GM21723 (cell line): ENCODE measurements around the gene EGR1.
A peak's percentile ranks its signal among the peaks of the same experiment; 100 is the strongest.

ENCODE experiments used
- ATAC-seq: cut with Tn5 transposase; IDR thresholded peaks from one replicate; pipeline ENCODE4 v1.9.1; 2021; ENCODE audit warnings: mild to moderate bottlenecking, moderate library complexity; ENCODE audit not compliant: unreplicated experiment

EGR1 gene

GRCh38 chr5:138465261-138466124 lies at the start of gene EGR1:
TSS of gene EGR1 (plus strand) at chr5:138465479. CDS start at chr5:138465762, 283 bp downstream.
- peak; percentile 62 for ATAC-seq

DNA sequence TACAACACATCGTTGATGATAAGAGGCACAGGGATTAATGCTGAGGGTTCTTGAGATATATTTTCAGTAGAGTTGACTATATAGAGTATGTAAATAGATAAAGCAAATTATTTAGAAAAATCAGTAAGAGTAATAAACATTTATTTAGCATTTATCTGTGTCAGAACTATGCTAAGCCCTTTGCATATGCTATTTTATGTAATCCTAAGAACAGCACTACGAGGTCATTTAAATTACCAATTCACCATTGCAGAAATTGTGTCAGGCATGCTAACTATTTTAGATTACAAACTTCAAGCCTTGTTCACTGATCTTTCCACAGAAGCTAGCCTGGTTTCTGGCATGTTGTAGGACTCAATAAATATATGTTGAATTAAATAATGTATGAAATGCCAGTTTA lies 46.8 kb upstream of the EGR1 start:
- ATAC-seq = no peak

DNA sequence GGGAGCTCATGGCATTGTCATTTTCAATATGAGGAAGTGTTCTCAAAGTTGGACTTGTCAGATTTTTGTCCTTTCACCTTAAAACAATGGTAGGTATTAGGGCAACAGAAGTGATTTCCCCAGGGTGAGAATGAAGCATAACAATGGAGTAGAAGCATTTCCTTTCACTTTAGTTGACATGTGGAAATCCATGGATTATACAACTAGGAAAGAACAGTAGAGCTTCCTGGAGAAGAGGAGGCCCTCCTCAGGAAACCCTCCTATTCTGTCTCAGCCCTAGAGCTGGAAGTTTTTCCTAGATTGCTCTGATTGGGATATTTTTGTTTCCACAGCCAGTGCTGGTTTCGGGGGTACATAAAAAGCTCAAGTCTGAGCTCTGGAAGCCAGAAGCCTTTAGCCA lies 40.2 kb upstream of the EGR1 start:
- no peak for ATAC-seq

GRCh38 chr5:138435943-138436342 lies 29.3 kb upstream of the EGR1 start:
- ATAC-seq = no peak

- ATAC-seq = no peak
Measured at GRCh38 chr5:138438003-138438723, 27.1 kb upstream of the EGR1 start.

DNA sequence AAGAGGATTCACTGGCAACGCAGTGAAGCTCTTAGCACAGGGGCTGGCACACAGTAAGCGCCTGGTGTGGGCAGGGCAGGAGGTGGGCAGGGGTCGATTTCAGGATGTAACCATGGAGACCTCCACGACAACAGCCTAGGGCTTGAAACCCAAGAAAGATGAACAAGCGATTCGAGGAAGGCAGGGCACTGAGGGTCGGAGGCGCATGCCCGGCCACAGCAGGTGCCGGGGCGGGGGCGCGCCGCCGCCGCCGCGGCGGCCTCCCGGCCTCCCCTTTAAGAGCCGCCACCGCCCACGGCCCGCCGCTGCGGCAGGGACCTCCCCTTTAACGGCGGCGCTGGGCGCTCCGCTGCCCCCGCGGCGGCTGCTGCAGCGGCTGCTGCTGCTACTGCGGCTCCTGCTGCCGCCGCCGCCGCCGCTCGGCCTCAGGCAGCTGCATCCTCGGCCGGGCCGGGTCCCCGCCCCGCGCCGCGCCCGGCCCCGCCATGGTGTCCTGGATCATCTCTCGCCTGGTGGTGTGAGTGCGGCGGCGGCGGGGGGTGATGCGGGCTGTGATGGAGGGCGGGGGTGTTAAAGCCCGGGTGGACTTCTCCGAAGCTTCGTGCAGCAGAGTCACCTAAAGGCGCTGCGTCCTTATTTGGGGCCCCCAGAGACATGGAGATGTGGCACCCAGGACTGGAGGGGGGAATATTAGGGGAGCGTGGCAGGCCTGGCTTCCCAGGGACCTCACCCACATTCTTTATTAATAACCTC lies 26.4 kb upstream of the EGR1 start, which contains the start of gene REEP2:
Gene REEP2 (plus strand): TSS at position 334 of the 753 bp plus-strand sequence. CDS start 152 bp downstream, at position 486.
- ATAC-seq = peak; percentile 86

DNA sequence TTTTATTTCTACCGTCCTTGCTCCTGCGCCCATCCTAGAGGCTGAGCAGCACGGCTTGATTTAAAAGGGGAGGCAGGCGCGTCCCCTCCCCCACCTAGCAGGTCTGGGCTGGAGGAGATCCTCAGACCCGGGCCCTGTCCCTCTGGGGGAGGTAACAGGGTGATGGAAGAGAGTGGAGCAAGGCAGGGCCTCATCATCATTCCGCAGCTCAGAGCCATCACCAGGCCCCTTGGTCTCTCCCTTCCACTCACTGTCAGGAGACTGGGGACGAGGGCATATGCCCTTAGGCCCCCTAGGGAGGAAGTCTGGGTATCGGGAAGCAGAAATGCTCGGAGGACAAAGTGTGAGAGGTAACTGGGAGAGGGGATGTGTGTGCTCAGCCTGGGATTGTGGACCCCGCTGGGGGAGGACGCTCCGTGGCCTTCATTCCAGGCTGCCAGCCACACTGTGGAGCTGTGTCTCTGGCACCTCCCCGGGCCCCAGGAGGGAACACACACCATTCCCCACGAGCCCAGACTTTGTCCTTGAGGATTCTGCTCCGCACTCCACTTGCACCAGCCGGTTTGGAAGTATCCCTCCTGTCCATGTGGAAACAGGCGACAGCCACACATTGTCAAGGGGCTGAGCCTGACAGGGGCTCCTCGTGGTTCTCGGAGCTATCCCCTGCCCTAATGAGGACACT lies 25.7 kb upstream of the EGR1 start:
- no peak for ATAC-seq

- ATAC-seq = no peak
Measured at GRCh38 chr5:138440159-138441073, 24.9 kb upstream of the EGR1 start.

GRCh38 chr5:138441221-138441620 lies 24.1 kb upstream of the EGR1 start:
- no peak for ATAC-seq

DNA sequence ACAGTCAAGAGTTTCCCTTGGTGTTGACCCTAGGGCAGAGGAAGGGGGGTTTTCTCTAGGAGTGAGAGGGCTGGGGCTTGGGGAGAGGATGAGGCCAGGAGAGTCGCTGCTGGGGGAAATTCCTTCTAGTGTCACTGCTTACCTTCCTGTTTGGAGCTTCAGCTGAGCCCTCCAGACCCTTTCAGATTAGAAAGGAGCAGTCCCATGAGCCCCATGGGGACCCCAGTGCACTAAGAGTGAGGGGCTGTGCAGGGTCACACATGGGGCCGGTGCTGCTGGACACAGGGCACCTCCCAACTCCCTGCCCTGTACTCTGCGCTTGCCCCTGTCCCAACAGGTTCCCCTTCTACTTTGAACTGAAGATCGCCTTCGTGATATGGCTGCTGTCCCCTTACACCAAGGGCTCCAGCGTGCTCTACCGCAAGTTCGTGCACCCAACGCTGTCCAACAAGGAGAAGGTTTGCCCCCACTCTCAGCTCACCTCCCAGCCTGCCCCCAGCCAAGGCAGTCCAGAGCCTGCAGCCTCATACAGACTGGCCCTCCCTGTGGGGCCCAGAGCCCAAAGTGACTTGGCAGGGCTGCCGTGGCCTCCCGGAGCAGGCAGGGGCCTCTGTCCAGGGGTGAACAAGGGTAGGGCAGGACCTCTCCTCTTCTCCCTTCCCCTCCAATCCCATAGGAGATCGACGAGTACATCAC lies 21.1 kb upstream of the EGR1 start:
- no peak for ATAC-seq

- ATAC-seq = no peak
Measured at GRCh38 chr5:138444774-138445546, 20.3 kb upstream of the EGR1 start.

DNA sequence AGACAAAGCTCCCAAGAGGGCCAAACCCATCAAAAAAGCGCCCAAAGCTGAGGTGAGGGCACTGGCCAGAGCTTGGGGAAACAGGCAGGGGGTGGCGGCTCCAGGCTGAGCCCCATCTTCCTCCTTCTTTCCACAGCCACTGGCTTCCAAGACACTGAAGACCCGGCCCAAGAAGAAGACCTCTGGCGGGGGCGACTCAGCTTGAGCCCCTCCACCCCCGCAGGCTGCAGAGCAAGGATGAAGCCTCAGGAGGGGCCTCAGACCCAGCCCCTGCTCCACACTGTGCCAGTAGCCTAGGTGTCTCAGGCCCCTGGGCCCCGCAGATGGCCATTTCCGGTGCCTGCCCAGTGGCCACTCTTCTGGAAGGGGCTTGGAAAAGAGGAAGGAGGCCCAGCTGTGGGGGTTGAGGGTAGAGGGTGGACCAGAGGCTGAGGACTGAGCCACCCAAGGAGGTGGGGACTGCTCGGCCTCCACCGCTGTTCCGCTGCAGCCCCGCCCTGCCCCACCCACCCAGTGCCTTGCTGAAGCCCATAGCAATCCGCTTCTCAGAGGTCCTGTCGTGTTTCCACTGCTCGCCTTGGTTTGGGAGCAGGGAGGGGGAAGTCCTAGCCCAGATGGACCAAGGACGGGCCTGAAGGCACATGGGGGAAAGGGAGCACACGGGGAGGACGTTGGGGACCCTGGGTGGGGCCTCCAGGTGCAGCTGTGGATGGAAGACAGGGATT lies 19.6 kb upstream of the EGR1 start:
- ATAC-seq = no peak

DNA sequence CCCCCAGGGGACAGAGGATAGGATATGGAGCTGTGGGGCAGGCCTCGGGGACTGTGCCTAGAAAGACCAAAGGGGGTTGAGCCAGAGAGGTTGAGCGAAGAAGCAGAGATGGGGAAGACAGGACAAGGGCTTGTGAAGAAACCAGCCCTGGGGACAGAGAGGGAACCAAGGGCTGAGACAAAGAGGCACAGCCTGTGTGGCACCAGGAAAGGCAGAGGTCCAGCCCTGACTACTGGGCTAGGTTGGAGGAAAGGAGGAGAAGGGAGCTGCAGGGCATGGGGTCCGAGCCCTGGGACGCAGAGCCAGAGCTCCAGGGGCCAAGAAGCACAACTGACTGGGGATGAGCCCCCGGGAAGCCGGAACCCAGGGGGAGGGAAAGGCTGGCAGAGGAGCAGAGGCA lies 17.2 kb upstream of the EGR1 start:
- ATAC-seq = no peak

- ATAC-seq = no peak
Measured at GRCh38 chr5:138448481-138449398, 16.5 kb upstream of the EGR1 start.

GRCh38 chr5:138449501-138450239 lies 15.6 kb upstream of the EGR1 start:
- peak; percentile 84 for ATAC-seq

DNA sequence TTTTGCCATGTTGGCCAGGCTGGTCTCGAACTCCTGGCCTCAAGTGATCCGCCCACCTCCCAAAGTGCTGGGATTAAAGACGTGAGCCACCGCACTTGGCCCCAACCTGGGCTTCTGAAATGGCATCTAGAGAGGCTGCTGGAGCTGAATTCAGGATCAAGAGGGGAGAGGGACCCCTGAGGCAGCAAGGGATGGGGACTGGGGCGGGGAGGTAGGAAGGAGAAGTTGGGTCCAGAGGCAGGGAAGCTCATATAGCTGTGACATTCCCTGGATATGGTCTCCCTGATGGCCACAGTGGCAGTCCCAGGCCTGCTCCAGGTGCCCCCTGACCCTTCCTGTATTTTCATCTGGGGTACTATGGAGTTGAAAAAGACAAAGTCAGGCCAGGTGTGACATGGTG lies 14.3 kb upstream of the EGR1 start:
- ATAC-seq = no peak
